VCaP (cell line): ENCODE data around the gene CUL1.

Experiments
- H3K27ac ChIP-seq: fragments of 450-650 bp; 2 replicates; pipeline ENCODE4 v1.5.1; 2017
- CTCF ChIP-seq: fragments of 450-650 bp; conservative IDR thresholded peaks from 2 replicates; pipeline ENCODE4 v1.5.1; 2017; ENCODE audit warnings: mild to moderate bottlenecking, moderate library complexity

The CUL1 gene

GRCh38 chr7:148770004-148770403 lies 71.3 kb downstream of the CUL1 start:
- TF ChIP-seq CTCF, result no peak
- peak overlapping the region; percentile 13 for H3K27ac ChIP-seq

GRCh38 chr7:148772297-148773089 lies 73.8 kb downstream of the CUL1 start:
- no peak for TF ChIP-seq CTCF
- H3K27ac ChIP-seq, result no peak overlapping the region

GRCh38 chr7:148773334-148773733 lies 74.6 kb downstream of the CUL1 start:
- H3K27ac ChIP-seq, result no peak overlapping the region

GRCh38 chr7:148774471-148774870 lies 75.8 kb downstream of the CUL1 start:
- no peak overlapping the region for H3K27ac ChIP-seq
- no peak for TF ChIP-seq CTCF

More at GRCh38 chr7:148773334-148773733, 74.6 kb downstream of the CUL1 start:
- TF ChIP-seq CTCF, result no peak

GRCh38 chr7:148782757-148783456 lies 84.2 kb downstream of the CUL1 start:
- no peak for TF ChIP-seq CTCF
- no peak overlapping the region for H3K27ac ChIP-seq

- no peak overlapping the region for H3K27ac ChIP-seq
- TF ChIP-seq CTCF, result no peak
Measured at GRCh38 chr7:148783801-148784527, 85.3 kb downstream of the CUL1 start.
